Liver (tissue), 9 donors: Measurements from ENCODE around the gene RPP21. TPM values are rescaled to one million over a fixed set of nuclear protein-coding genes. Genes with fewer than 3 reads are reported as not detected.

Source experiments
- DNase-seq: peaks from one replicate; pipeline ENCODE4 v3.0.0-alpha.2; 2017; ENCODE audit warnings: low spot score
- H3K27ac ChIP-seq, 2 donors: one replicate each; pipeline ENCODE4 v1.7.0; 2013; ENCODE audit warnings: inconsistent platforms in 2 of 2, low read length in 2 of 2, control low read depth in 1 of 2, low read depth in 1 of 2, mild to moderate bottlenecking in 1 of 2
- H3K27me3 ChIP-seq, 4 donors: one replicate each; pipeline versions ENCODE4 v1.6.1 to v1.7.0; 2013; ENCODE audit warnings: low read length in 3 of 4, inconsistent platforms in 1 of 4, mild to moderate bottlenecking in 1 of 4, moderate library complexity in 1 of 4; ENCODE audit not compliant: control insufficient read depth in 4 of 4, insufficient read depth in 4 of 4
- H3K36me3 ChIP-seq, 4 donors: one replicate each; pipeline versions ENCODE4 v1.6.1 to v1.7.0; 2013; ENCODE audit warnings: low read length in 3 of 4, mild to moderate bottlenecking in 3 of 4, low read depth in 1 of 4, moderate library complexity in 1 of 4; ENCODE audit not compliant: control insufficient read depth in 4 of 4, insufficient read depth in 3 of 4
- H3K4me1 ChIP-seq, 4 donors: one replicate each; pipeline versions ENCODE4 v1.6.1 to v1.7.0; 2013; ENCODE audit warnings: low read length in 3 of 4, mild to moderate bottlenecking in 3 of 4, moderate library complexity in 1 of 4; ENCODE audit not compliant: control insufficient read depth in 4 of 4, insufficient read depth in 4 of 4
- H3K4me3 ChIP-seq, 3 donors: one replicate each; pipeline versions ENCODE4 v1.6.1 to v1.7.0; 2013; ENCODE audit warnings: low read length in 3 of 3, control low read depth in 1 of 3, low read depth in 1 of 3, mild to moderate bottlenecking in 1 of 3
- H3K9ac ChIP-seq, 2 donors: one replicate each; pipeline ENCODE4 v1.7.0; 2013; ENCODE audit warnings: low read length in 2 of 2, mild to moderate bottlenecking in 2 of 2, moderate library complexity in 2 of 2, control low read depth in 1 of 2, low read depth in 1 of 2
- H3K9me3 ChIP-seq, 4 donors: one replicate each; pipeline versions ENCODE4 v1.6.1 to v1.7.0; 2013; ENCODE audit warnings: low read length in 3 of 4; ENCODE audit not compliant: control insufficient read depth in 4 of 4
- ATF3 ChIP-seq: IDR thresholded peaks from 2 replicates; pipeline ENCODE4 v1.6.1; 2016; ENCODE audit warnings: antibody characterized with exemption
- CTCF ChIP-seq: fragments of 150-350 bp; IDR thresholded peaks from 2 replicates; pipeline ENCODE4 v1.5.1; 2017; ENCODE audit warnings: improper control_type of control experiment, low read depth, low read length; ENCODE audit not compliant: missing input control
- FOXA1 ChIP-seq: IDR thresholded peaks from 2 replicates; pipeline ENCODE4 v1.6.1; 2016; ENCODE audit warnings: antibody characterized with exemption
- FOXA2 ChIP-seq: IDR thresholded peaks from 2 replicates; pipeline ENCODE4 v1.6.1; 2016; ENCODE audit warnings: antibody characterized with exemption
- GABPA ChIP-seq, 2 donors: IDR thresholded peaks in 1 of 2; conservative IDR thresholded peaks in 1 of 2; 2 replicates each; pipeline ENCODE4 v1.6.1; 2016; ENCODE audit warnings: antibody characterized with exemption in 2 of 2, mild to moderate bottlenecking in 1 of 2, moderate library complexity in 1 of 2
- HNF4G ChIP-seq: IDR thresholded peaks from 2 replicates; pipeline ENCODE4 v1.6.1; 2016; ENCODE audit warnings: antibody characterized with exemption
- MAX ChIP-seq: IDR thresholded peaks from 2 replicates; pipeline ENCODE4 v1.6.1; 2016; ENCODE audit warnings: antibody characterized with exemption
- NR2F2 ChIP-seq: IDR thresholded peaks from 2 replicates; pipeline ENCODE4 v1.6.1; 2016; ENCODE audit warnings: antibody characterized with exemption
- RAD21 ChIP-seq, 2 donors: IDR thresholded peaks; 2 replicates each; pipeline ENCODE4 v1.6.1; 2016; ENCODE audit warnings: antibody characterized with exemption in 2 of 2, mild to moderate bottlenecking in 2 of 2
- REST ChIP-seq: IDR thresholded peaks from 2 replicates; pipeline ENCODE4 v1.6.1; 2016; ENCODE audit warnings: antibody characterized with exemption, mild to moderate bottlenecking
- RXRA ChIP-seq, 2 donors: IDR thresholded peaks; 2 replicates each; pipeline ENCODE4 v1.6.1; 2017 to 2018; ENCODE audit warnings: antibody characterized with exemption in 2 of 2, mild to moderate bottlenecking in 1 of 2
- SP1 ChIP-seq: IDR thresholded peaks from 2 replicates; pipeline ENCODE4 v1.6.1; 2018; ENCODE audit warnings: antibody characterized with exemption, mild to moderate bottlenecking
- TAF1 ChIP-seq: conservative IDR thresholded peaks from 2 replicates; pipeline ENCODE4 v1.6.1; 2016; ENCODE audit warnings: antibody characterized with exemption, mild to moderate bottlenecking
- YY1 ChIP-seq: IDR thresholded peaks from 2 replicates; pipeline ENCODE4 v1.6.1; 2016; ENCODE audit warnings: antibody characterized with exemption, mild to moderate bottlenecking
- WGBS: extraction: QIAGEN DNeasy Blood & Tissue Kit; methylation state at CpG from one replicate; pipeline ENCODE4 v1.1.7; 2013; 5-methylcytosine and 5-hydroxymethylcytosine counted together
- polyA plus RNA-seq, 2 donors: library from polyadenylated mRNA; stranded (reverse) in 1 of 2; unstranded in 1 of 2; fragments of 200-250 nt in 1 of 2; fragments of >200 nt in 1 of 2; fragmentation: Nextera tagmentation in 1 of 2; extraction: Ambion mirVana in 1 of 2; gene quantifications; one replicate each; pipeline versions ENCODE4 v1.2.1 to v1.2.3, GENCODE V29; 2013 to 2015
- total RNA-seq, 2 donors: library from RNA; depleted of rRNA; stranded (reverse); fragments of >200 nt; gene quantifications; one replicate each; pipeline ENCODE4 v1.2.3, GENCODE V29; 2014
- donor health status: healthy.
- donor health status: healthy.
- donor health status: healthy.
- donor health status: healthy.
- donor health status: healthy.

The RPP21 gene
- total and polyA plus RNA-seq, 4 donors: 9.3 to 32.9 (median 21.0) TPM

- Histone ChIP-seq H3K36me3 (peaks cover 0 to 5% (median 2%) of the 10 kb centered on the region in 4 donors), H3K27ac (no peak overlapping the region), H3K4me1 (peaks cover 0 to 4% (median 0%) of the 10 kb centered on the region in 4 donors), H3K4me3 (no peak overlapping the region), H3K9ac (no peak overlapping the region), H3K9me3 (no peaks in the 10 kb centered on the region), H3K27me3 (no peaks in the 10 kb centered on the region)
- WGBS: 98% methylated on average over 1 of the region's 1 CpG
- no peak for DNase-seq
- no peak for TF ChIP-seq HNF4G
- TF ChIP-seq YY1: no peak
- no peak for TF ChIP-seq SP1
- no peak for TF ChIP-seq GABPA (IDR thresholded peaks at IDR 0.05 in 1 of 2, conservative IDR thresholded peaks at IDR 0.05 in 1 of 2)
- no peak for TF ChIP-seq REST
- TF ChIP-seq TAF1: no peak
- no peak for TF ChIP-seq NR2F2
- TF ChIP-seq CTCF: no peak
- TF ChIP-seq RAD21 (IDR thresholded peaks at IDR 0.05): no peak
- TF ChIP-seq ATF3: no peak
- no peak for TF ChIP-seq MAX
- TF ChIP-seq RXRA (IDR thresholded peaks at IDR 0.05): no peak
These were observed 25.7 kb upstream of the RPP21 start for GRCh38 chr6:30319146-30319835.

- H3K27me3 ChIP-seq: no peaks in the 10 kb centered on the region
- no peak overlapping the region for H3K27ac ChIP-seq
- H3K4me1 ChIP-seq: peaks cover 3 to 16% (median 11%) of the 10 kb centered on the region in 4 donors
- DNase-seq: no peak
- 95% methylated on average over 6 of the region's 6 CpGs for WGBS
- H3K36me3 ChIP-seq: peaks cover 0 to 5% (median 2%) of the 10 kb centered on the region in 4 donors
- TF ChIP-seq FOXA1 (no peak), FOXA2 (no peak), TAF1 (no peak), REST (no peak)
- H3K9ac ChIP-seq: no peak overlapping the region
- H3K4me3 ChIP-seq: no peak overlapping the region
- H3K9me3 ChIP-seq: no peaks in the 10 kb centered on the region
These were observed 23.1 kb upstream of the RPP21 start for GRCh38 chr6:30321692-30322388.
